Heart left ventricle (tissue), 13 donors: ENCODE measurements around the gene CLASP2.

Experiments
- POLR2A ChIP-seq, 2 donors: fragments of 450-650 bp; IDR thresholded peaks; one replicate each; pipeline ENCODE4 v1.6.1; 2017; ENCODE audit warnings: antibody characterized with exemption in 2 of 2, mild to moderate bottlenecking in 2 of 2, moderate library complexity in 2 of 2
- TF ChIP-seq, protein P1 (sequence below), 12 donors: fragments of 200-600 bp; sonication (generic) in 4 of 12; IDR thresholded peaks; one replicate each; pipeline versions ENCODE4 v1.5.0 to v1.8.0; 2018 to 2022; ENCODE audit warnings: antibody characterized with exemption in 12 of 12, mild to moderate bottlenecking in 5 of 12
- donor health status: ischemic (EF 13 %, LVEDD 7.1; RV severe dilation, severe dysfunction).
- donor health status: DM: no; HTN: yes; CAD: no.
- donor health status: DM: no; HTN: no; CAD: no.
- donor health status: ischemic (EF 25% LVEDD 6.9; RV normal size, moderate dysfunction).
- donor health status: ischemic (EF 25% LVEDD 5.7; RV mildly dilated, moderate dysfunction).
- donor health status: ischemic (EF 35%, LVEDD 5.7; RV mildly dilated, moderate dysfunction).
- donor health status: nonischemic (EF 11% LVEDD 7.7; RV severe dilation, severe dysfunction).
- donor health status: DM: yes; HTN: yes; CAD: no.
- donor health status: PGD.
- donor health status: ischemic (EF 29% LVEDD 5.4; RV normal size, mild dysfunction).
- donor health status: nonischemic (EF 23%, LVEDD 6.1; RV moderate dilation, normal function).

DNA sequence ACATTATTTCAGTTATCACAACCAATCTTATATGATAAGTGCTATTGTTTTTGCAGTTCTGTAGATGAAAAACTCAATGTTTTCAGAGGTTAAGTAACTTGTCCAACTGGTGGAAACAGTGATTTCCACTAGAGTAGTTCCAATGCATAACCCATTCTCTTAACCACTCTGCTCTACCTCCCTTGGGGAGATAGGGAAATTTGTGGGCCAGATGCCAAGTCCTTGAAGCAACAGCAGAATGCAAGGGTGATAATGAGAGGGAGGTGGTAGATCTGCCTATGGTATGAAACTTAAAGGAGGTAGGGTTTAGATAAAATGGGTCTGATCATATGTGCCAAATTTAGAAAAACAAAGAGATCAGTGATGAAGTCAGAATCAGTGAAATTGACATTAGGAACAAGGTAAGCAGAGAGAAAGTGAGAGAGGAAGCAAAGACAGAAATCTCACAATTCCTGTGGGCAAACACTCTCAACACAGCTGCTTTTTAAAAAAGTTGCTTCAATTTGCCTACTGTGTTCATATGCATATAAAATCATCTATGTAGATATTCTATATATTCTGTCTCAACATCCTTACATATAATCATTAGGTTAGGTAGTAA, 227.3 kb downstream of the CLASP2 start:
- TF ChIP-seq, protein P1, sequence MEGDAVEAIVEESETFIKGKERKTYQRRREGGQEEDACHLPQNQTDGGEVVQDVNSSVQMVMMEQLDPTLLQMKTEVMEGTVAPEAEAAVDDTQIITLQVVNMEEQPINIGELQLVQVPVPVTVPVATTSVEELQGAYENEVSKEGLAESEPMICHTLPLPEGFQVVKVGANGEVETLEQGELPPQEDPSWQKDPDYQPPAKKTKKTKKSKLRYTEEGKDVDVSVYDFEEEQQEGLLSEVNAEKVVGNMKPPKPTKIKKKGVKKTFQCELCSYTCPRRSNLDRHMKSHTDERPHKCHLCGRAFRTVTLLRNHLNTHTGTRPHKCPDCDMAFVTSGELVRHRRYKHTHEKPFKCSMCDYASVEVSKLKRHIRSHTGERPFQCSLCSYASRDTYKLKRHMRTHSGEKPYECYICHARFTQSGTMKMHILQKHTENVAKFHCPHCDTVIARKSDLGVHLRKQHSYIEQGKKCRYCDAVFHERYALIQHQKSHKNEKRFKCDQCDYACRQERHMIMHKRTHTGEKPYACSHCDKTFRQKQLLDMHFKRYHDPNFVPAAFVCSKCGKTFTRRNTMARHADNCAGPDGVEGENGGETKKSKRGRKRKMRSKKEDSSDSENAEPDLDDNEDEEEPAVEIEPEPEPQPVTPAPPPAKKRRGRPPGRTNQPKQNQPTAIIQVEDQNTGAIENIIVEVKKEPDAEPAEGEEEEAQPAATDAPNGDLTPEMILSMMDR (IDR thresholded peaks at IDR 0.05): no peak
- TF ChIP-seq POLR2A (IDR thresholded peaks at IDR 0.05): no peak
